DMS53 (cell line): ENCODE data around the gene SPDEF.

Experiments
- DNase-seq: peaks from one replicate; lab custom pipeline; 2025; lab: John Stamatoyannopoulos, UW

Gene SPDEF

GRCh38 chr6:34583861-34584604 lies 27.9 kb upstream of the SPDEF start:
- no peak for DNase-seq

GRCh38 chr6:34583461-34583860 lies 27.3 kb upstream of the SPDEF start:
- no peak for DNase-seq

DNA sequence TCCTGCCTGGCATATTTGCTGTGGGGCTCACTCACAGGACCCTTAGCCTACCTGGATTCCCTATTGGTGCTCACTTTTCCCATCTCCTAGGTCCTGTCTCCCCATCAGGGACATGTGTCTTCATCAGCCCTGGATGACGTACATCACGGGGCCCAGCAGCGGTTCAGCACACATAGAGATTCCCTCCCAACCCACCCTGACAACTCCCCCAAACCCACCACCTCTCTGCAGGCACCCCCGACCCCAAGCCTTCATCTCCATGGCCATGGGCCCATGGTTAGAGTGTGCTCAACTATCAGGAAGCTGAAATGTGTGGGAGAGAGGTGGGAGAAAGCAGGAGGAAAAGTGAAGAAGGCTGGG lies 25.4 kb upstream of the SPDEF start:
- no peak for DNase-seq

DNA sequence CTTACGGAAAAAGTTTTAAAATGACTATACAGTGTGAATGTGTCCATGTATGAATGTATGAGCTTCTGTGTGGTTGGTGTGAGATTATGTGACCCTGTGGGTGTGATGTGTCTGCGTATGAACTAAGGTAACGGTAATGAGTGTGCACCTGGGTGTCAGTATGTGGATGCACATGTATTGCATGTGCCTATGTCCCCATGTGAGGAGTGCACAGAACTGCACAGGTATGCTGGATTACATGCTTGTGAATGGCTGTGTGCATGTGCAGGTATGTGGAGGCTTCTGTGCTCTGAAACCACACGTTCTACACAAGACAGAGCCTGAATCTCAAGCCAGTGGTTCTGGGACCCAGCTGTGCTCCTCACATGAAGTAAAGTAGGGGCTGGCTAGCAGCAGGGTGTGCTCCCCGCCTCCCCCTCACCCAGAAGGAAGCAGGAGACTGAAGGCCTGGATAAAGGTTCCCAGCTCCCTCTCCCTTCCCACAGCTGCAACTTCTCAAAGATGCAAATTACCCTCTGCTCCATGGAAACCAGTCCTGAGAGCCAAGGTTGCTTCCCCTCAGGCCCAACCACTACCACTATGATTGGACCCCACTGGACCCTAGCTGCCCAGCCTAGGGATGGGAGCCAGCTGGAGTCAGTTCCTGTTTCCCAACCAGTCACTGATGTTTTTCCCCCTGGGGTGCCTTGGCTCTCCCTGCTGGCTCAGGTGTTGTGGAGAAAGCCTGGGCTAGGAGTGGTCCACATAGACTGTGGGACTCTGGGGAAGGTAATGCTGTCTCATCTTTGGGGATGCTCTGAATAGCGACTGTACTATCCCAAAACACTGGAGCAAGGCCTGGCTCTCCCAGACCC lies 24.8 kb upstream of the SPDEF start:
- DNase-seq = no peak

DNA sequence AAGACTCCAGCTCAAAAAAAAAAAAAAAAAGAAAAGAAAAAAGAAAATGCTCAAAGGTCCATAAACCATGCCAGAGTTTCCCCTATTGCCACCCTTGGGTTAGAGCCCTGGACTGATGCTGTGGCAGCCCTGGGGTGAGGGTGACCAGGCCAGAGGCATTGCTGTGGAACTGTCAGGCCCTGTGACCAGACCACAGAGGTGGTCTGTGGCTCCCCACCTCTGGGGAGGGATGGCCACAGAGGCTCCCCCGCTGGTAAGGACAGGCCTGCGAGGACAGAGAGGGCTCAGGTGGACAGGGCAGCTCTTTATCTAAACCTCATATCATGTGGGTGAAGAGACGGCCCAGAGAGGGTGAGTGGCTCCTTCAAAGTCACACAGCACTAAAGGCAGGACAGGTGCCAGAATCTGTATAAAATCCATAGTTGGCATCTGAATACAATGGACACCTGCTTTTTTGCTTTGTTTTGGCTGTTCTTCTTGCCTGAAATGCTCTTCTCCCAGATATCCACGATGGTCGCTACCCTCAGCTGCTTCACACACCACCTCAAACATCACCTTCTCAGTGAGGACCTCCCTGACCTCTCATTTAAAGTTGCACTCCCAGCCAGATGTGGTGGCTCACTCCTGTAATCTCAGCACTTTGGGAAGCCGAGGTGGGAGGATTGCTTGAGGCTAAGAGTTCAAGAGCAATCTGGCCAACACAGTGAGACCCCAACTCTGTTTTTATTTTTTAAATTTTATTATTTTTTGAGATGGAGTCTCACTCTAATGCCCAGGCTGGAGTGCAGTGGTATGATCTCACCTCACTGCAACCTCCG lies 22.5 kb upstream of the SPDEF start:
- no peak for DNase-seq

- no peak for DNase-seq
Observed at GRCh38 chr6:34576286-34576955, 20.3 kb upstream of the SPDEF start.

DNA sequence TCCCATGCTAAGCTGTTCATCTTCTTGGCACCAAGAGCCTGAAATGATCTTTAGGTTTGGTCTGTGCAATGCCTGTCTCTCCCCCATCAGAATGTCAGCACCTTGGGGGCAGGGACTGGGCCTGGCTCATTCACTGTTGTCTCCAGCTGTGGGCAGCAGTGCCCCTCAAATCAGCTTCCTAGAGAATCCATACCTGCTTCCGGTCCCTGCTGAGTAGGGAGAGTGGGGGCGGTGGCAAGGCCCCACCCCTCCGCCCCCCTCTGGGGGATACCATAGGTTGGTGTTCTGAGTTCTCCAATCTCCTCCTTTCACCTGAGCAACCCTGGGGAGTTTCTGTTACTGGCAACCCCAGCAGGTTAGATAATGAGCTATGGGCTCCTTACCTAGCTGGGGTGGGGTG lies 19.2 kb upstream of the SPDEF start:
- DNase-seq = peak; percentile 31

DNA sequence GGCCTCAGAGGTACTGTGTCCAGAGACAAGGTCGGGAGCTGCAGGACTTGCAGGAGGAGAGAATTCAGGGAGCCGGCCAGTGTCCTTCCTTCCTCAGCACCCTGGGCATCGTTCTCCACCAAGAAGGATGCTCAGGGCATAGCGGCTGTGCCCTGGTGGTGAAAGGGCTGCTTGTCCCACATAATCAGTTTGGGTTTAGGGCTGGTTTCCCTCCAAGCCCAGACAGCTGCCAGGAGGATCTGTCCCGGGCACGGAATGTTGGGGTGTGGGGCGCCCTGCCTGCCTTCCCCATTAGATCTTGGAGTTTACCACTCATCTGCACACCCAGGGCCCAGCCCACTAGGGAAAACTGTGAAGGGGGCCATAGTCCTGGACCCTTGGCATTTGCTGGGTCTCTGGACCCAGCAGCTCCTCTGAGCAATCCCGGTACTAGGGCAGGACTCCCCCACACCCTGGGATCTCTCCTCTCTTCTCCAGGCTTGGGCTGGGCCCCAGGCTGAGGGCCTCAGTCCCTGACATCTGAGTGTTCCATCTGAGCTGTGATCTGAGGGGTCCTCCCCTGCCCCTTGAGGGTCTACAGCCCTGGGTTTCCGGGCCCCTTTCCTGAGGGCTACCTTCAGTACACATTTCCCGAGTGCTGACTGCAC lies 18.6 kb upstream of the SPDEF start:
- DNase-seq = peak; percentile 26

GRCh38 chr6:34573567-34574183 lies 17.5 kb upstream of the SPDEF start:
- no peak for DNase-seq

DNA sequence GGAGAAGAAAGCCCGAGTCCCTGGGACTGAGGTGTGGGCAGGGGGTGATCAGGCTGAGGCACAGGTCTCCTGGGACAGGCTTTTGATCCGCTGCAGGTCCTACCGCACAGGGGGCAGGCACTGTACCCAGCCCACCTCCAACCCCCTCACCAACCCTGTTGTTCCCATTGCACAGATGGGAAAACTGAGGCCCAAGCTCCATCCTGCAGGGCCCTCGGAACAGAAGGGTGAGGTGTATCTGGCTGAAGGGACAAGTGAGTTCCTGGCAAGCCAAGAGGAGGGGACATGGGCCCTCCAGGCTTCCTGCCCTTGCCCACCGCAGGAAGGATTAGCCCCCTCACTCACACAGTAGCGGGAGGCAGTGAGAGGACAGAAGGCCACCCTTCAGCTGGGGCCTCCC lies 16.5 kb upstream of the SPDEF start:
- DNase-seq = no peak

GRCh38 chr6:34572021-34572420 lies 15.9 kb upstream of the SPDEF start:
- DNase-seq = no peak

DNA sequence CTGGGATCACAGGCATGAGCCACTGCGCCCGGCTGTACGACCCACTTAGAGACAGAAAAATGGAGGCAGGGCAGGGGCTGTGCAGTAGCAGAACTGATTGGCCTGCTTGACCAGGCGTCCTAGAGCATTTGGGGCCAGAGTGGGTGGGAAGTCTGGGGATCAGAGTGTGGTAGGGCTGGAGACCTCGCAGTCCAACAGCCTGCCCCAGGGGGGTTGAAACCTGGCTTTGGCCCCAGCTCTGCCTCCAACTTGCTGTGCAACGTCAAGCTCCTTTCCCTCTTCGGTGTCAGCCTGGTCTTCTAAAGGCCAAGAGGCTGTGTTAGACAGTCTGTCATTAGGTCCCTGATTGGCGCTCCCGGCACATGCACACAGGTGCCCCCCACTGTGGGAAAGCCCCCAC lies 15.3 kb upstream of the SPDEF start:
- DNase-seq = no peak

DNA sequence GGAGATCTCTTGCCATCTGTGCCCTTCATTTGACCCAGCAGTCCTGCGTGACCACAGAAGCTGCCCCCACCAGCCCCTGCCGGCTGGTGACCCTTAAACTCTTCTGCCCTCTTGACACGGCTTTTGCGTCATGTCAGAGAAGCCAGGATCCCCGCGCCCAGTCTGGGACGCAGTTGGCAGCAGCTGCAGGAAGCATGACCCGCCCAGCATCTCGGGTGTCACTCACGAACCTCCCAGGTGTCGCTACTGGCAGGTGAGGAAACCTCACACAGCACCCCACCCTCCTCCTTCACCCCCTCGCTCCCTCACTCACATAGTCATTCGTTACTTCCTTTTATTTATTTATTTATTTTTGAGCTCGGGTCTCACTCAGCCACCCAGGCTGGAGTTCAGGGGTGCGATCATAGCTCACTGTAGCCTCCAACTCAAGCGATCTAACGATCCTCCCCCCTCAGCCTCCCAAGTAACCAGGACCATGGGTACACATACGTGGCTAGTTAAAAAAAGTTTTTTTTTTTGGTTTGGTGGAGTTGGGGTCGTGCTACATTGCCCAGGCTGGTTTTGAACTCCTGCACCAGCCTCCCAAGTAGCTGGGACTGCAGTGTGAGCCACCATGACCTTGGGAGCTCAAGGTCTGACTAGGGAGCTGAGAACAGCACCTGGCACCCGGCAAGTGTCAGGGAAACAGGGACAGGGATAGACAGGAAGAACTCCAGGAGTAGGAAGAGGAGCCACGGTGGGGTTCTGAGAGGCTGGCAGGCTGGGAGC lies 14.1 kb upstream of the SPDEF start:
- peak; percentile 93 for DNase-seq

DNA sequence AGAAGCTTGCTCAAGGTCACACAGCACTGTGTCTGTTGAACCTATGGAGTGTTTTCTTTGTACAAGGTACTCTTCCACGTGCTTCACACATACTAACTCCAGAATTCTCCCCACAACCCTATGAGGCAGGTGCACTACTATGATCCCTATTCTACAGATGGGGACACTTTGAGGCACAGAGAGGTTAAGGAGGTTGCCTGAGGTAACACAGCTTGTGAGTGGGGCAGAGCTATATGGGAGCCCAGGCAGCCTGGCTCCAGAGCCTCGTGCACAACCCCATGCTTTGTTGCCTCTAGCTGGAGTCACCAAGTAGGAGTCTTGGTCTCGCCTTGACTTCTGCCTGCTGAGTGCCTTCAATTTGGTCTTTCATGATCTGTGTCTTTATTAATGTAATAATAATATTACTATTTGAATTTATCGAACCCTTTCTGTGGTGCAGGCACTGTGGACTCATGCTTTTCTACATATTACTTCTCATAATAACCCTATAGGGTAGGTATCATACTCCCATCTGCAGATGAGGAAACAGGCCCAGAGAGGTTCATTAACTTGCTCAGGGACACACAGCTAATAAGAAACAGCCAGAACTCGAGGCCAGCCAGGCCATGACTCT lies 13.3 kb upstream of the SPDEF start:
- peak; percentile 43 for DNase-seq

DNA sequence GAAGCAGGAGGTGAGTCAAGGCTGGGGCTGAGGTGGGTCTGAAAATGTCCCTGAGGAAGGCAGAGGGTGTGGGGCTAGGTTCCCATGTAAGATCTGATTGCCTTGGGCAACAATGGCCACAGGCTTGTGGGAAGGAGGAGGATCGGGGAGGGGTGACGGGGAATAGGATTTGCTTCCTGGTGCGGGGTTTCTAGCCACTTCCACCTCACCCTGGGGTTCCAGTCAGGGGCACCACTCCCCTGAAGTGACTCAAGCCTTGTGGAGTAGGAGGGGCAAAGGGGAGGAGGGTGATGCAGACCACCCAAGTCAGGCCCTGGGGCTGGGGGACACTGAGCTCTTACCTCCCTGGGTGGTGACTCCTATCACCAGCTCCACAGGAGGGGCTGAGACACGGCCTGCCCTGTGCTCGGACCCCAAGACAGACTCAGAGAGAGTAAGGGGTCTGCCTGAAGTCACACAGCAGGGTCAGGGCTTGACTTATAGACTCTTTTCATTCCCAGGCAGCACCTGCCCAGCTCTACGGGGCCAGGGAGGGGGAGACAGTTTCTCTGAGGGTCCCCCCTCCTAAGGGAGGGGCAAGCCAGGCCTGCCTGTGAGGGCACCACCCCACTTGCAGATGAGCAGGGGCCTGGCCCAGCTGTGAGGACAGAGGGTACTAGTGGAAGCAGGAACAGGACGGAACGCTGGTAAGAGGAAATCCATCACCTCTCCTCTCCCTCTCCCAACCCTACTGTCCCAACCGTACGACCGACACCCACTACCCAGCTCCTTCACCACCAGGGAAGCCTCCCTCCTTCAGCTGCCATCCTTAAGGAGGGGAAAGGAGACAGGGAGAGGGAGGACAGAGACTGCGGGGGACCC lies 12.4 kb upstream of the SPDEF start:
- no peak for DNase-seq

GRCh38 chr6:34566830-34567546 lies 10.9 kb upstream of the SPDEF start:
- DNase-seq = peak; percentile 52

GRCh38 chr6:34565722-34566137 lies 9.6 kb upstream of the SPDEF start:
- DNase-seq = no peak

- DNase-seq = no peak
Observed at GRCh38 chr6:34564181-34564580, 8.1 kb upstream of the SPDEF start.
